OCI-M2 (cell line): Measurements from ENCODE around the gene FOLR2.

Experiments used
- DNase-seq: peaks from one replicate; lab custom pipeline; 2025; ENCODE audit not compliant: unreplicated experiment; lab: John Stamatoyannopoulos, UW

Gene FOLR2

DNA sequence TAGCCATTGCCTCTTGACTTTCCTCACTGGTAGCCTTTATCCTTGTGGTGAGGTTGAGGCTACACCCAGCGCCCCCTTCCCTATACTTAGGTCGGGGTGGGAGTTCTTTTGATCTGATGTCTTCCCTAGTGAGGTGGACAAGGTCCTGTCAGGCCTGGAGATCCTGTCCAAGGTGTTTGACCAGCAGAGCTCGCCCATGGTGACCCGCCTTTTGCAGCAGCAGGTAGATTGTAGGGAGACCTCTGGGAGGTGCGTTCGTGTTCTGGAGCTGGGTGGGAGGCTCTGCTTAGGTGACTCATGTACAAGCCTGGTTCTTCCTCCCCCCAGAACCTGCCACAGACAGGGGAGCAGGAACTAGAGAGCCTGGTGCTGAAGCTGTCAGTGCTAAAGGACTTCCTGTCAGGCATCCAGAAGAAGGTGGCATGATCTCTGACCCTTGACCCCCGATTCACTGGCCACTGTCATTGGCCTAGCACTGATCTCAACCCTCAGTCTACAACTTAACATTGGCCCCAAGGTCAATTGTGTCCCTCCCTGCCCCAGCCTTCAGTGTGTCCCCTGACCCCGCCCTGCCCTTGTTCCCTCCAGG is 12.8 kb downstream of the FOLR2 start:
- DNase-seq: no peak

DNA sequence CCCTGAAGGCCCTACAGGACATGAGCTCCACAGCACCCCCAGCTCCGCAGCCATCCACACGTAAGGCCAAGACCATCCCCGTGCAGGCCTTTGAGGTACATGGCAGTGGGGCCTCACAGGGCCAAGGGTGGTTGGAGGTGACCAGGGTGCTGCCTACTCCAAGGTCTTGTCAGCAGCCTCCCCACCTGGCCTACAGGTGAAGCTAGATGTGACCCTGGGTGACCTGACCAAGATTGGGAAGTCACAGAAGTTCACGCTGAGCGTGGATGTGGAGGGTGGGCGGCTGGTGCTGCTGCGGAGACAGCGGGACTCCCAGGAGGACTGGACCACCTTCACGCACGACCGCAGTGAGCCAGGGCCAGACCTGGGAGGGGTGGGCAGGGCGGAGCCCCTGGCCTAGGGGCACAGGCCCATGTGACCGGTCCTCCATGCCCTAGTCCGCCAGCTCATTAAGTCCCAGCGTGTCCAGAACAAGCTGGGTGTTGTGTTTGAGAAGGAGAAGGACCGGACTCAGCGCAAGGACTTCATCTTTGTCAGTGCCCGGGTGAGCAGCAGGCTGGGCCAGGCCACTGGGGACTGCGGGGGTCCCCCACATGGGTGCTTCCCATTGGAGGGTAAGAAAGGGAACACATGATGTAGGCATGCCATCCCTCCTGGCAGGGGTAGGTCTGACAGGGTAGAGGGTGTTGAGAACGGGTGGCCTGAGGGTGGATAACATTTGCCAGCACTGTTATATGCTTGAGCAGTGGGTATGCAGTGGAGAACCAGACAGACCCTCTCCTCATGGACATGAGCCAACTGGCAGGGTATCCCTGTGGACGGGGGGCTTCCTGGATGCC is 13.6 kb downstream of the FOLR2 start:
- DNase-seq: no peak

GRCh38 chr11:72230764-72231365 is 14.3 kb downstream of the FOLR2 start:
- no peak for DNase-seq

- DNase-seq: no peak
Observed at GRCh38 chr11:72231396-72232259, 15.0 kb downstream of the FOLR2 start.

DNA sequence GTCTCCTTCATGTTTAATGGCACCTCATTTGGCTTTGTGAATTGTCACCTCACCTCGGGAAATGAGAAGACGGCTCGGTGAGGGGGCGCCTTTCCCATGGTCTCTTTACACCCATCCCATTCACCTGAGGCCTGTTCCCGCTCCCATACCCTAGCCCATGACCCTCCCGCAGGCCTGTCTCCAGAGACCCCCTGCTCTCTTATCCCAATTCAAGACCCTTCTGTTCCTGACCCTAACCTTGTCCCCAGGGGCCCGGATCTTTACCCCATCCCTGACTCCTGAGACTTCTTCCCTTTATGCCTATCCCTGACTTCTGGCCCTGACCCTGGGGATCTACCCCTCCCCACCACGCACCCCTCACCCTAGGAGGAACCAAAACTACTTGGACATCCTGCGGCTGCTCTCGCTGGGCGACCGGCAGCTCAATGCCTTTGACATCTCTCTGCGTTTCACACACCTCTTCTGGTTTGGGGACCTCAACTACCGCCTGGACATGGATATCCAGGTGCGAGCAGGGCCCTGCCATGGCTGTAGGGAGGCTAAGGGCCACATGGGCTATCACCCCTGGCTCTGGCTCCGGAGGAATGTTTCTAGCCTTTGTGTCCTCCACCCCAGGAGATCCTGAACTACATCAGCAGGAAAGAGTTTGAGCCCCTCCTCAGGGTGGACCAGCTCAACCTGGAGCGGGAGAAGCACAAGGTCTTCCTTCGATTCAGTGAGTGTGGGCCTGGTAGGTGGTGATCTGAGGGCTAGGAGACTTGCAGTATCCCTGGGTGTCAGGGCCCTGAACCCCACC is 15.9 kb downstream of the FOLR2 start:
- DNase-seq: no peak

- no peak for DNase-seq
Observed at GRCh38 chr11:72233056-72233772, 16.6 kb downstream of the FOLR2 start.

DNA sequence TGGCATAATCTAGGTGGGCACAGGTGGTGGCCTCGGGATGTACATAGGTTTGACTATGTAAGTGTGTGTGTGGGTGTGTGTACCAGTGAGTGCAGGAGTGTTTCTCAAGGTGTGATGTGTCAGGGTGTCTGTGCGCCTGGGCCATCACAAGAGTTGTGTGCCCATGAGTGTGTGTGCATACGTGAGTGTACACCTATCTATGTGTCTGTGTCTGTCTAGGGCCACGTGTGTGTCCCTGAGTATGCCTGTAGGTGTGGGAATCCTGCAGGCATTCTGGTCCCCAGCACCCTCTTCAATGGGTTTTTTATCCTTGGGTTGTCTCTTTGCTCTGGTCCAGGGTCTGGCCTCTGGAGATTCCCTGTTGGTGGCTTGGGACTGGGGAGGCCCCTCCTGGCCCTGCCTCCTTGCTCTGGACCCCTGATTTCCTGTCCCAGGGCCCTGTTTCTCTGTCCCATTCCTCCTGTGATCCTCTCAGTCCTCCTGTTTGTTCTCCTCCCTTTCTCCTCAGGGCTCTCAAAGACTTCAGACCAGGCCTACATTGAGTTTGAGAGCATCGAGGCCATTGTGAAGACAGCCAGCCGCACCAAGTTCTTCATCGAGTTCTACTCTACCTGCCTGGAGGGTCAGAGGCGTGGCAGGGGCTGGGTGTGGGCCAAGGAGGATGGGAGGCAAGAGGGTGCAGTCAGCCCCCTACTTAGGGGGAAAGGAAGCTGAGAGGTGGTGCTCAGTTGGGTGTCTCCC is 17.3 kb downstream of the FOLR2 start:
- DNase-seq: no peak

- DNase-seq: no peak
Observed at GRCh38 chr11:72234514-72234830, 17.9 kb downstream of the FOLR2 start.

DNA sequence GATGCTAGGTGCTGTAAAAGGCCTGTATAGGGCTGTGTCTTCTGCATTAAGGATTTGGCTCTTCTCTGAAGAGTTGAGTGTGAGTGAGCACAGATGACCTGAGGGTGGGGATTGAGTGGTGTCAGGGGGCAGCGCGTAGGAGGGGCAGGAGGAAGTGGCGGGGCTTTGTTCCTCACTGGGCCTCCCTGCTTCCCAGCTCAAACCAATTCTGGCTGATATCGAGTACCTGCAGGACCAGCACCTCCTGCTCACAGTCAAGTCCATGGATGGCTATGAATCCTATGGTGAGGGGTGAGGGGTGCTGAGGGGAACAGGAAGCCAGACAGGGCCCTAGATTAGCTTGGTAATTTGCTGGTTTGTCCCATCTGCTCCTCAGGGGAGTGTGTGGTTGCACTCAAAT is 18.3 kb downstream of the FOLR2 start:
- no peak for DNase-seq

GRCh38 chr11:72235351-72236057 is 18.9 kb downstream of the FOLR2 start:
- DNase-seq: no peak

- DNase-seq: no peak
Observed at GRCh38 chr11:72236083-72236697, 19.6 kb downstream of the FOLR2 start.

DNA sequence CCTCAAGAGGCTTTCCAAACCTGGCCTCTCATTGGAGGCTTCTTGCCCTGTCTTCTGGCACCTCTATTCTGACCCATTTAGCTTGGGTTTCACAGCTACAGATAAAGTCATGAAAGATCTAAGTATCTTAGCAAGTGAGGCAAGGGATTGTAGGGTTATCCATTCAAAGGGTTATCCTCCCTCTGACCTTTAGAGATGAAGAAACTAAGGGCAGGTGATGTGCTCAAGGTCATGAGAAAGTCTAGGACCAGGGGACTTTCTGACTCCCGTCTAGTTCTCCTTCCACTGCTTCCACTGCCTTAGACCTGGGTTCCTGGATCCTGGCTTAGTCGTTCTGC is 20.1 kb downstream of the FOLR2 start:
- DNase-seq: no peak

GRCh38 chr11:72237112-72237931 is 20.7 kb downstream of the FOLR2 start:
- DNase-seq: no peak

DNA sequence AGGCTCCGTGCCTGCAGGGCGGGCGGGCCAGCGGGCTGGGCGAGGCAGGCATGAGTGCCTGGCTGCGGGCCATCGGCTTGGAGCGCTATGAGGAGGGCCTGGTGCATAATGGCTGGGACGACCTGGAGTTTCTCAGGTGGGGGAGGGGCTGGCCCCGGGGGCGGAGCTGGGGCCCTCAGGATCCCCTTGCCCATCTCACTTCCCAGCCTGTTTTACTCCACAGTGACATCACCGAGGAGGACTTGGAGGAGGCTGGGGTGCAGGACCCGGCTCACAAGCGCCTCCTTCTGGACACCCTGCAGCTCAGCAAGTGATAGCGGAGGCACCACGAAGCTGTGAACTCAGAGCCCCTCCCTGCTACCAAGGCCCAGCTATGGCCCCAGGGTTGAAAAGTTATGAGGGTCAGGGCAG is 21.5 kb downstream of the FOLR2 start:
- DNase-seq: no peak

- DNase-seq: no peak
Observed at GRCh38 chr11:72238492-72239312, 22.1 kb downstream of the FOLR2 start.

DNA sequence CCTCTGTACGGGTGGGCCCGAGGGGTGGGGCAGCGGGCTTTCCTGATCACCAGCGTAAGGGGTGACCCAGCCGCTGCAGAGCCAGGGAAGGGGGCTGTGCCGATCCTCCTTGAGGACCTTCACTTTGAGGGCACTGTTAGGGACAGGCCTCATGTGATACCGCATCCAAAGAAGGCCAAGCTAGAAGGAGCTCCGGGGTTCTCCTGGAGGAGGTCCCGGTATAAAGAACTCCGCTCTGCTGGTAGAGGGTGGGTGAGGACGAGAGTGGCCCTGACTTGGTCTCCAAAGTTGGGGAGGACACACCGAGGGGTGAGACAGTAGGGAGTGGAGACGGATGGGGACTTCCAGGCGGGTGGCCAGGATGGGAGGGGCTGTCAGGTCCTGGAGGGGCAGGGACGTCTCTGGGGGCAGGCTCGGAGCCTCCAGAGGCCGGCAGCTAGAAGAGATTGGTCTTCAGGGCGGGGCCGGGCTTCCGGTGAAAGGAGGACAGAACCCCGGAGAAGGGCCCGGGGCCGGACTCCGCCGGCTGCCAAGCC is 22.8 kb downstream of the FOLR2 start:
- DNase-seq: no peak
